HepG2 (cell line): Measurements from ENCODE around the gene TNFRSF6B. TPM values are rescaled to one million over a fixed set of nuclear protein-coding genes. Genes with fewer than 3 reads are reported as not detected.

Experiments used
- AKNA ChIP-seq: sonication (generic); formaldehyde crosslinking; IDR thresholded peaks from 2 replicates; pipeline ENCODE4 v1.4.0; 2020; ENCODE audit warnings: missing genetic modification reagents, borderline replicate concordance
- DNMT3B ChIP-seq: conservative IDR thresholded peaks from 2 replicates; pipeline ENCODE4 v1.6.1; 2016; ENCODE audit warnings: missing biosample characterization, control low read depth
- HOXA3 ChIP-seq: sonication (generic); formaldehyde crosslinking; IDR thresholded peaks from 2 replicates; pipeline ENCODE4 v1.5.0; 2020; ENCODE audit warnings: missing genetic modification reagents
- MXD1 ChIP-seq: sonication (generic); formaldehyde crosslinking; IDR thresholded peaks from 2 replicates; pipeline ENCODE4 v1.4.0; 2020; ENCODE audit warnings: mild to moderate bottlenecking, missing genetic modification reagents
- ONECUT2 ChIP-seq: sonication (generic); formaldehyde crosslinking; IDR thresholded peaks from 2 replicates; pipeline ENCODE4 v1.4.0; 2020; ENCODE audit warnings: missing genetic modification reagents
- PHF20 ChIP-seq: sonication (generic); formaldehyde crosslinking; IDR thresholded peaks from 2 replicates; pipeline ENCODE4 v1.5.0; 2020; ENCODE audit warnings: mild to moderate bottlenecking, missing genetic modification reagents
- REL ChIP-seq: sonication (generic); formaldehyde crosslinking; conservative IDR thresholded peaks from 2 replicates; pipeline ENCODE4 v1.8.0; 2022; ENCODE audit warnings: mild to moderate bottlenecking, missing genetic modification reagents, moderate library complexity
- SAP130 ChIP-seq: IDR thresholded peaks from 2 replicates; pipeline ENCODE4 v1.6.1; 2016; ENCODE audit warnings: low read depth
- ZBTB26 ChIP-seq: IDR thresholded peaks from 2 replicates; pipeline ENCODE4 v1.6.1; 2016; ENCODE audit warnings: missing compliant biosample characterization, missing genetic modification reagents, borderline replicate concordance
- ZBTB34 ChIP-seq: sonication (generic); formaldehyde crosslinking; IDR thresholded peaks from 2 replicates; pipeline ENCODE4 v1.8.0; 2022; ENCODE audit warnings: mild to moderate bottlenecking, missing genetic modification reagents
- ZBTB43 ChIP-seq: sonication (generic); formaldehyde crosslinking; conservative IDR thresholded peaks from 2 replicates; pipeline ENCODE4 v1.4.0; 2020; ENCODE audit warnings: missing genetic modification reagents
- ZNF274 ChIP-seq: sonication (generic); formaldehyde crosslinking; IDR thresholded peaks from 2 replicates; pipeline ENCODE4 v1.5.1; 2020; ENCODE audit warnings: mild to moderate bottlenecking, missing genetic modification reagents
- ZNF432 ChIP-seq: sonication (generic); formaldehyde crosslinking; IDR thresholded peaks from 2 replicates; pipeline ENCODE4 v1.5.0; 2020; ENCODE audit warnings: missing genetic modification reagents, mild to moderate bottlenecking, borderline replicate concordance
- ZNF674 ChIP-seq: sonication (generic); formaldehyde crosslinking; IDR thresholded peaks from 2 replicates; pipeline ENCODE4 v1.5.0; 2020; ENCODE audit warnings: low read depth, mild to moderate bottlenecking, missing genetic modification reagents
- ZNF784 ChIP-seq: sonication (generic); formaldehyde crosslinking; IDR thresholded peaks from 2 replicates; pipeline ENCODE4 v1.5.1; 2020; ENCODE audit warnings: missing genetic modification reagents, mild to moderate bottlenecking, borderline replicate concordance
- ZSCAN9 ChIP-seq: IDR thresholded peaks from 2 replicates; pipeline ENCODE4 v1.6.1; 2016; ENCODE audit warnings: borderline replicate concordance
- polyA plus RNA-seq, 8 experiments: library from polyadenylated mRNA; depleted of rRNA in 3 of 8; stranded (reverse) in 7 of 8; unstranded in 1 of 8; fragments of >200 nt; fragmentation: Illumina TruSeq in 4 of 8; extraction: Trizol in 4 of 8; gene quantifications; 2 replicates each; pipeline versions ENCODE4 v1.2.1 to v1.2.3, GENCODE V29; 2011 to 2016; ENCODE audit warnings: low read depth in 4 of 8, missing spikeins in 1 of 8, mixed read lengths in 1 of 8; ENCODE audit not compliant: insufficient read depth in 1 of 8
- total RNA-seq, 5 experiments: library from RNA; depleted of rRNA; stranded (reverse); fragments of >200 nt; fragmentation: Illumina TruSeq; extraction: Trizol; gene quantifications; 2 replicates each; pipeline ENCODE4 v1.2.3, GENCODE V29; 2016; ENCODE audit warnings: low read depth in 1 of 5

TNFRSF6B gene
- total and polyA plus RNA-seq, 2 of the 13 experiments (the other 11 are each of a cell fraction or from before 2014, with no cell fraction given), result 0.24 TPM; not detected in 1

GRCh38 chr20:63745961-63746731 lies 49.7 kb downstream of the TNFRSF6B start (continued):
- TF ChIP-seq AKNA (CRISPR knock-in tag) (no peak), PHF20 (CRISPR knock-in tag) (no peak), ZSCAN9 (no peak), ZNF674 (no peak), ONECUT2 (no peak), MXD1 (CRISPR knock-in tag) (peak; percentile 59; the same call in 1 of the 2 replicates), ZNF432 (CRISPR knock-in tag) (no peak), ZBTB43 (CRISPR knock-in tag) (no peak), ZNF274 (CRISPR knock-in tag) (no peak), ZNF784 (no peak), ZBTB34 (CRISPR knock-in tag) (no peak), ZBTB26 (CRISPR knock-in tag) (no peak), SAP130 (CRISPR knock-in tag) (no peak), HOXA3 (CRISPR knock-in tag) (0 out of 2 replicates have a peak, but pooled peaks have one; percentile 17), DNMT3B (no peak), REL (no peak)
